ENCODE data around the gene STEAP1B. TPM values are rescaled to one million over a fixed set of nuclear protein-coding genes. Genes with fewer than 3 reads are reported as not detected.

STEAP1B gene
- total and polyA plus RNA-seq, 8 donors: not detected

DNA sequence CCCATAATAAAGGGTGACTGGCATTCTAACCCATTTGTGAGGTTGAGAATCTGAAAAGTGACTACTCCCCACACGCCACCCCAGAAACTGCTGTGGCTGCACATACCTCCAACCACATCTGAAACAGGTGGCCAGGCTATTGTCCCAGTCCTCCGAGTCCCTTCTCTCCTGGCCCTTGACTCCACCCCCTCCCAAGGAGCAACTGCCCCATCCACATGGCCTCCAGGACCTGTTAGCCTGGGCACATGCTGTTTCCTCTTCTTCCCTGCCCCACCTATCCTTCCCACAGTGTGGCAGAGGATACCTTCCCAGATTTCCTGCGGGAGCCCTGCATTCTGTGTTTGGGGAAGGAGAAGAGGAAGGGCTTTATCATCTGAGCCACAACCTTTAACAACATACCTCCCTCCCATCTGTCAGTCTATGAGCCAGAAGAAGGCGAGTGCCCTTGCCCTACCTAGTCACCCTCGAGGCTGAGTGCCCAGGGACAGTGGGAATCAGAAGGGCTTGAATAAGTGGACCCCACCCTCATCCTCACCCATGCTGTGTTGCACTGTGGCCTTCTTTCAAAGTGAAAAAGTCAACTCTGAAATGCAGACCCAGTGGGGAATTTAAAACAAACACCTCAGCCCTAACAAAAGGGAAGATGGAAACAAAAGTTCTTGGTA, 11.9 kb downstream of the STEAP1B start:
- 79 to 84% methylated on average over 5 of the region's 5 CpGs for WGBS, 2 donors
- Histone ChIP-seq H3K4me3 (no peak overlapping the region), H3K9me3 (no peaks in the 10 kb centered on the region), H3K4me1 (no peaks in the 10 kb centered on the region), H3K36me3 (no peaks in the 10 kb centered on the region), H3K27me3 (no peaks in the 10 kb centered on the region), H3K27ac (no peak overlapping the region)
- TF ChIP-seq, protein P1, sequence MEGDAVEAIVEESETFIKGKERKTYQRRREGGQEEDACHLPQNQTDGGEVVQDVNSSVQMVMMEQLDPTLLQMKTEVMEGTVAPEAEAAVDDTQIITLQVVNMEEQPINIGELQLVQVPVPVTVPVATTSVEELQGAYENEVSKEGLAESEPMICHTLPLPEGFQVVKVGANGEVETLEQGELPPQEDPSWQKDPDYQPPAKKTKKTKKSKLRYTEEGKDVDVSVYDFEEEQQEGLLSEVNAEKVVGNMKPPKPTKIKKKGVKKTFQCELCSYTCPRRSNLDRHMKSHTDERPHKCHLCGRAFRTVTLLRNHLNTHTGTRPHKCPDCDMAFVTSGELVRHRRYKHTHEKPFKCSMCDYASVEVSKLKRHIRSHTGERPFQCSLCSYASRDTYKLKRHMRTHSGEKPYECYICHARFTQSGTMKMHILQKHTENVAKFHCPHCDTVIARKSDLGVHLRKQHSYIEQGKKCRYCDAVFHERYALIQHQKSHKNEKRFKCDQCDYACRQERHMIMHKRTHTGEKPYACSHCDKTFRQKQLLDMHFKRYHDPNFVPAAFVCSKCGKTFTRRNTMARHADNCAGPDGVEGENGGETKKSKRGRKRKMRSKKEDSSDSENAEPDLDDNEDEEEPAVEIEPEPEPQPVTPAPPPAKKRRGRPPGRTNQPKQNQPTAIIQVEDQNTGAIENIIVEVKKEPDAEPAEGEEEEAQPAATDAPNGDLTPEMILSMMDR (IDR thresholded peaks at IDR 0.05): no peak
- ATAC-seq (no peak), FAIRE-seq (no peak), DNase-seq (no peak)
- intact Hi-C loops (cut with DNase I): loop anchor here (5.0 to 10.0 kb wide), 2 partner anchors 376 to 383 kb away; no protein-coding TSS in a partner anchor

- no peak for FAIRE-seq
- ATAC-seq: no peak
- Histone ChIP-seq H3K27ac (no peak overlapping the region), H3K4me3 (no peak overlapping the region), H3K4me1 (no peaks in the 10 kb centered on the region), H3K36me3 (no peaks in the 10 kb centered on the region), H3K9me3 (no peaks in the 10 kb centered on the region), H3K27me3 (no peaks in the 10 kb centered on the region)
- DNase-seq: no peak
- TF ChIP-seq, protein P1 (IDR thresholded peaks at IDR 0.05): no peak
- WGBS, 2 donors: 86 to 93% methylated on average over 2 of the region's 2 CpGs
- intact Hi-C loops (cut with DNase I): loop anchor here (5.0 to 10.0 kb wide), 2 partner anchors 374 to 382 kb away; no protein-coding TSS in a partner anchor
These were observed 13.4 kb downstream of the STEAP1B start for GRCh38 chr7:22486597-22486996.

DNA sequence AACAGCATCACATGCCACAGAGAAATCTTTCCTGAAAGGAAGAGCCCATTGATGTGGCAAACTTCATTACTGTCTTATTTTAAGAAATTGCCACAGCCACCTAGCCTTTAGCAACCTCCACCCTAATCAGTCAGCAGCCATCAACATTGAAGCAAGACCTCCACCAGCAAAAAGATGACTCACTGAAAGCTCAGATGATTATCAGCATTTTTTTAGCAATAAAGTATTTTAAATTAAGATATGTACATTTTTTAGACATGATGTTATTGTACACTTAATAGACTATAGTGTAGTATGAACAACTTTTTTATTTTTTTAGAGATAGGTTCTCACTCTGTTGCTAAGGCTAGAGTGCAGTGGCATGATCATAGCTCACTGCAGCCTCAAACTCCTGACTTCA, 14.8 kb downstream of the STEAP1B start:
- Histone ChIP-seq H3K27me3 (no peaks in the 10 kb centered on the region), H3K4me3 (no peak overlapping the region), H3K36me3 (no peaks in the 10 kb centered on the region), H3K9me3 (no peaks in the 10 kb centered on the region), H3K4me1 (no peaks in the 10 kb centered on the region), H3K27ac (no peak overlapping the region)
- no peak for ATAC-seq
- no peak for DNase-seq
- TF ChIP-seq, protein P1 (IDR thresholded peaks at IDR 0.05): no peak
- no peak for FAIRE-seq
- intact Hi-C loops (cut with DNase I): loop anchor here (5.0 to 10.0 kb wide), 2 partner anchors 373 to 380 kb away; no protein-coding TSS in a partner anchor

DNA sequence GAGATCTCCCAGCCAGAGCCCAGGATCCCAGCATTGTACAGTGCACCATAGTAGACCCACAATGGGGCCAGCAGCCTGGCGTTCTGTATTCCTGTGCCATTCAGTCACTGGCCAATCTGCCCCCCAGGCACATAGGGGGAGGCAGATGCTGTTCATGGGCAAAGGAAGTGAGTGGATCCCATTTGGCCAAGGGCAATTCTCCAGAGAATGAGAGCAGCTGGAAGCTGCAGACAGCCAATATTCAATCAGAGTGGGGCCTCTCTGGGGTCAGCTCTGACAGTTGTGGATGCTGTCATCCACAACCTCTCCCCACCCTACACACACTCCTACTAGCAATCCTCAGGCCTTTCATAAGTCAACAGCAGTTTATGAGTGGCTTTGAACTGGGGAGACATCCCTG, 17.5 kb downstream of the STEAP1B start:
- ATAC-seq (no peak), DNase-seq (no peak), FAIRE-seq (no peak)
- intact Hi-C loops (cut with DNase I): loop anchor here in 1 of 3 donors (10.0 kb wide), 1 partner anchor 378 kb away; no protein-coding TSS in a partner anchor
- no peaks in the 10 kb centered on the region for H3K27me3 ChIP-seq
- H3K36me3 ChIP-seq: no peaks in the 10 kb centered on the region
- TF ChIP-seq, protein P1 (IDR thresholded peaks at IDR 0.05): no peak
- no peaks in the 10 kb centered on the region for H3K9me3 ChIP-seq
- no peaks in the 10 kb centered on the region for H3K4me1 ChIP-seq
- WGBS, 2 donors: 56 to 67% methylated on average over 1 of the region's 1 CpG
- H3K27ac ChIP-seq: no peak overlapping the region
- H3K4me3 ChIP-seq: no peak overlapping the region

DNA sequence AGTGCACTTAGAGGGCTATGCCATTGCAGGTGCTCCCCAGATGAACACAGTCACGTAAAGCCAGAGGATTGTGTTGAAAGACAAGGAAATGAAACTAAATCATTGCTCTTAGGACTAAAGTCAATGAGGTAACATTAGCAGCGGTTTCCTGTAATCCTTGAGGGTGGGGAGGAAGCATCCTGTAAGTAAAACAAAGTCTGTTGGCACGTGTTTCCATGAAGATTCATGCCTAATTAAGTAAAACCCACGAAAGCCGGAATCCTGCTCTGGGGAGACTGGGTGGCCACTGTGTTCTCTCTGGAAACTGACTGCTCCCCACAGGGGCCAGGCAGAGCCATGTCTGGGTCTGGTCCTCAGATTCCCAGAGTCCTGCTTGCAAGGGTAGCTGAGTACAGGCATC, 18.3 kb downstream of the STEAP1B start:
- intact Hi-C loops (cut with DNase I): loop anchor here in 1 of 3 donors (10.0 kb wide), 1 partner anchor 377 kb away; no protein-coding TSS in a partner anchor
- H3K27me3 ChIP-seq: no peaks in the 10 kb centered on the region
- H3K36me3 ChIP-seq: no peaks in the 10 kb centered on the region
- FAIRE-seq (no peak), ATAC-seq (no peak), DNase-seq (no peak)
- TF ChIP-seq, protein P1 (IDR thresholded peaks at IDR 0.05): no peak
- no peak overlapping the region for H3K27ac ChIP-seq
- H3K9me3 ChIP-seq: no peaks in the 10 kb centered on the region
- WGBS, 2 donors: 81 to 87% methylated on average over 5 of the region's 5 CpGs
- no peak overlapping the region for H3K4me3 ChIP-seq
- no peaks in the 10 kb centered on the region for H3K4me1 ChIP-seq
